Measurements from ENCODE around the gene MAPK13. TPM values are rescaled to one million over a fixed set of nuclear protein-coding genes. Genes with fewer than 3 reads are reported as not detected.

The MAPK13 gene
- total RNA-seq, 2 donors from 2014 or later, result 40.7 to 74.2 TPM

- H3K27me3 Mint-ChIP-seq, result no peaks in the 10 kb centered on the region
- no peak overlapping the region for H3K4me3 Mint-ChIP-seq
- H3K27ac Mint-ChIP-seq, result peak overlapping the region; percentile 5 to 91
- no peaks in the 10 kb centered on the region for H3K9me3 Mint-ChIP-seq
- H3K36me3 Mint-ChIP-seq, result peaks cover 10% of the 10 kb centered on the region
- ATAC-seq (no peak), DNase-seq (ENCODE audit: low spot score) (no peak)
- H3K4me1 Mint-ChIP-seq (ENCODE audit: low read depth in 2 of 2), result peaks cover 40 to 44% of the 10 kb centered on the region in 2 donors
Measured at GRCh38 chr6:36102853-36103252, 27.5 kb upstream of the MAPK13 start.

- ATAC-seq (no peak), DNase-seq (ENCODE audit: low spot score) (no peak)
- Mint-ChIP-seq H3K27ac (peak overlapping the region in 1 of 2 donors; percentile 61), H3K4me1 (ENCODE audit: low read depth in 2 of 2) (peaks cover 34 to 41% of the 10 kb centered on the region in 2 donors), H3K9me3 (no peaks in the 10 kb centered on the region), H3K4me3 (no peak overlapping the region), H3K27me3 (no peaks in the 10 kb centered on the region), H3K36me3 (peaks cover 10% of the 10 kb centered on the region)
Measured at GRCh38 chr6:36104836-36105235, 25.5 kb upstream of the MAPK13 start.

- Mint-ChIP-seq H3K27ac (peak overlapping the region in 1 of 2 donors; percentile 5), H3K27me3 (no peaks in the 10 kb centered on the region), H3K4me3 (no peak overlapping the region), H3K9me3 (no peaks in the 10 kb centered on the region), H3K36me3 (peaks cover under 1% of the 10 kb centered on the region), H3K4me1 (ENCODE audit: low read depth in 2 of 2) (peaks cover 17 to 30% of the 10 kb centered on the region in 2 donors)
- ATAC-seq (no peak), DNase-seq (ENCODE audit: low spot score) (no peak)
Measured at GRCh38 chr6:36109092-36109491, 21.2 kb upstream of the MAPK13 start.

GRCh38 chr6:36110050-36110449, 20.3 kb upstream of the MAPK13 start:
- Mint-ChIP-seq H3K27ac (peak overlapping the region in 1 of 2 donors; percentile 5), H3K4me1 (ENCODE audit: low read depth in 2 of 2) (peaks cover 26 to 35% of the 10 kb centered on the region in 2 donors), H3K27me3 (no peaks in the 10 kb centered on the region), H3K9me3 (no peaks in the 10 kb centered on the region), H3K36me3 (no peaks in the 10 kb centered on the region), H3K4me3 (no peak overlapping the region)
- ATAC-seq, result no peak
- DNase-seq (ENCODE audit: low spot score), result no peak

GRCh38 chr6:36110863-36111262, 19.4 kb upstream of the MAPK13 start:
- Mint-ChIP-seq H3K4me3 (no peak overlapping the region), H3K9me3 (no peaks in the 10 kb centered on the region), H3K36me3 (no peaks in the 10 kb centered on the region), H3K4me1 (ENCODE audit: low read depth in 2 of 2) (peaks cover 31 to 38% of the 10 kb centered on the region in 2 donors), H3K27ac (no peak overlapping the region), H3K27me3 (no peaks in the 10 kb centered on the region)
- ATAC-seq, result no peak
- no peak for DNase-seq (ENCODE audit: low spot score)

- no peaks in the 10 kb centered on the region for H3K27me3 Mint-ChIP-seq
- ATAC-seq, result no peak
- H3K27ac Mint-ChIP-seq, result no peak overlapping the region
- no peaks in the 10 kb centered on the region for H3K9me3 Mint-ChIP-seq
- H3K4me1 Mint-ChIP-seq (ENCODE audit: low read depth in 2 of 2), result peaks cover 37 to 41% of the 10 kb centered on the region in 2 donors
- DNase-seq (ENCODE audit: low spot score), result no peak
- H3K4me3 Mint-ChIP-seq, result no peak overlapping the region
- no peaks in the 10 kb centered on the region for H3K36me3 Mint-ChIP-seq
Measured at GRCh38 chr6:36111526-36111925, 18.8 kb upstream of the MAPK13 start.

- Mint-ChIP-seq H3K27ac (peak overlapping the region; percentile 70 to 100), H3K4me1 (ENCODE audit: low read depth in 2 of 2) (peaks cover 51 to 52% of the 10 kb centered on the region in 2 donors), H3K9me3 (no peaks in the 10 kb centered on the region), H3K36me3 (peaks cover 5% of the 10 kb centered on the region), H3K27me3 (no peaks in the 10 kb centered on the region), H3K4me3 (no peak overlapping the region)
- no peak for ATAC-seq
- DNase-seq (ENCODE audit: low spot score), result no peak
Measured at GRCh38 chr6:36113049-36113448, 17.3 kb upstream of the MAPK13 start.

GRCh38 chr6:36113703-36114102, 16.6 kb upstream of the MAPK13 start:
- Mint-ChIP-seq H3K9me3 (no peaks in the 10 kb centered on the region), H3K4me1 (ENCODE audit: low read depth in 2 of 2) (peaks cover 53% of the 10 kb centered on the region in 2 donors), H3K36me3 (peaks cover 5% of the 10 kb centered on the region), H3K27me3 (no peaks in the 10 kb centered on the region), H3K4me3 (no peak overlapping the region), H3K27ac (peak overlapping the region; percentile 70 to 100)
- no peak for DNase-seq (ENCODE audit: low spot score)
- no peak for ATAC-seq

GRCh38 chr6:36114798-36115408, 15.4 kb upstream of the MAPK13 start:
- H3K27me3 Mint-ChIP-seq, result no peaks in the 10 kb centered on the region
- peak overlapping the region; percentile 70 to 100 for H3K27ac Mint-ChIP-seq
- no peak for DNase-seq (ENCODE audit: low spot score)
- H3K36me3 Mint-ChIP-seq, result peaks cover 5% of the 10 kb centered on the region
- no peaks in the 10 kb centered on the region for H3K9me3 Mint-ChIP-seq
- H3K4me1 Mint-ChIP-seq (ENCODE audit: low read depth in 2 of 2), result peaks cover 56 to 58% of the 10 kb centered on the region in 2 donors
- H3K4me3 Mint-ChIP-seq, result peak overlapping the region; percentile 57
- no peak for ATAC-seq

- Mint-ChIP-seq H3K27ac (peak overlapping the region; percentile 70 to 100), H3K4me3 (peak overlapping the region; percentile 57), H3K27me3 (no peaks in the 10 kb centered on the region), H3K9me3 (no peaks in the 10 kb centered on the region), H3K4me1 (ENCODE audit: low read depth in 2 of 2) (peaks cover 58 to 63% of the 10 kb centered on the region in 2 donors), H3K36me3 (peaks cover 5% of the 10 kb centered on the region)
- DNase-seq (ENCODE audit: low spot score) (no peak), ATAC-seq (no peak)
Measured at GRCh38 chr6:36115412-36115811, 14.9 kb upstream of the MAPK13 start.

GRCh38 chr6:36116066-36116864, 14.0 kb upstream of the MAPK13 start:
- peak overlapping the region; percentile 99 to 100 for H3K27ac Mint-ChIP-seq
- no peaks in the 10 kb centered on the region for H3K9me3 Mint-ChIP-seq
- H3K4me3 Mint-ChIP-seq, result peak overlapping the region; percentile 24
- no peak for DNase-seq (ENCODE audit: low spot score)
- no peaks in the 10 kb centered on the region for H3K27me3 Mint-ChIP-seq
- ATAC-seq, result no peak
- H3K36me3 Mint-ChIP-seq, result peaks cover 5% of the 10 kb centered on the region
- peaks cover 66 to 72% of the 10 kb centered on the region in 2 donors for H3K4me1 Mint-ChIP-seq (ENCODE audit: low read depth in 2 of 2)

- DNase-seq (ENCODE audit: low spot score) (no peak), ATAC-seq (no peak)
- H3K36me3 Mint-ChIP-seq, result peaks cover 5% of the 10 kb centered on the region
- H3K27ac Mint-ChIP-seq, result peak overlapping the region; percentile 99 to 100
- no peaks in the 10 kb centered on the region for H3K27me3 Mint-ChIP-seq
- no peaks in the 10 kb centered on the region for H3K9me3 Mint-ChIP-seq
- H3K4me3 Mint-ChIP-seq, result peak overlapping the region; percentile 98
- peaks cover 71 to 79% of the 10 kb centered on the region in 2 donors for H3K4me1 Mint-ChIP-seq (ENCODE audit: low read depth in 2 of 2)
Measured at GRCh38 chr6:36116943-36117342, 13.4 kb upstream of the MAPK13 start.

- Mint-ChIP-seq H3K27me3 (no peaks in the 10 kb centered on the region), H3K4me3 (peak overlapping the region; percentile 98), H3K9me3 (no peaks in the 10 kb centered on the region), H3K36me3 (peaks cover 5% of the 10 kb centered on the region), H3K27ac (peak overlapping the region; percentile 99 to 100), H3K4me1 (ENCODE audit: low read depth in 2 of 2) (peaks cover 78 to 88% of the 10 kb centered on the region in 2 donors)
- ATAC-seq (no peak), DNase-seq (ENCODE audit: low spot score) (no peak)
Measured at GRCh38 chr6:36117658-36118549, 12.4 kb upstream of the MAPK13 start.
